Measurements from ENCODE around the gene LRRC36.

Gene LRRC36

GRCh38 chr16:67429053-67429798, 102.6 kb downstream of the LRRC36 start:
- DNase-seq = no peak

GRCh38 chr16:67429799-67430503, 103.3 kb downstream of the LRRC36 start:
- no peak for DNase-seq

GRCh38 chr16:67430504-67430976, 103.9 kb downstream of the LRRC36 start:
- no peak for DNase-seq

- no peak for DNase-seq
These were observed 104.6 kb downstream of the LRRC36 start, which contains the start of gene HSD11B2 for GRCh38 chr16:67430977-67431774. Gene HSD11B2, plus strand, starts transcription at chr16:67431121. Its CDS starts 128 bp downstream, at chr16:67431249.

GRCh38 chr16:67431775-67432505, 105.3 kb downstream of the LRRC36 start:
- DNase-seq = no peak

GRCh38 chr16:67432506-67432890, 105.9 kb downstream of the LRRC36 start:
- no peak for DNase-seq

GRCh38 chr16:67433131-67433719, 106.6 kb downstream of the LRRC36 start:
- DNase-seq = no peak
